DND-41 (cell line): Measurements from ENCODE around the gene SLIT1.

Experiments used
- ATAC-seq: fragments of 200-7000 bp; cut with Tn5 transposase; 3 replicates; pipeline ENCODE4 v1.9.1; 2021; ENCODE audit warnings: low read depth; ENCODE audit not compliant: insufficient read depth
- DNase-seq: peaks from one replicate; pipeline ENCODE4 v3.0.0-alpha.2; 2020
- H2AFZ ChIP-seq: 2 replicates; pipeline ENCODE4 v1.6.0; 2012; ENCODE audit warnings: low read depth, low read length
- H3K27ac ChIP-seq: 2 replicates; pipeline ENCODE4 v1.5.1; 2012; ENCODE audit warnings: low read length, inconsistent platforms
- H3K27me3 ChIP-seq: fragments of 200-600 bp; sonication (generic); 2 replicates; pipeline ENCODE4 v1.6.0; 2012; ENCODE audit warnings: low read length, mild to moderate bottlenecking, inconsistent platforms; ENCODE audit not compliant: insufficient read depth, poor library complexity
- H3K36me3 ChIP-seq: 2 replicates; pipeline ENCODE4 v1.5.1; 2012; ENCODE audit warnings: low read length, inconsistent platforms; ENCODE audit not compliant: insufficient read depth
- H3K4me1 ChIP-seq: 2 replicates; pipeline ENCODE4 v1.5.1; 2012; ENCODE audit warnings: mild to moderate bottlenecking, low read length; ENCODE audit not compliant: insufficient read depth
- H3K4me2 ChIP-seq: 2 replicates; pipeline ENCODE4 v1.6.0; 2012; ENCODE audit warnings: mild to moderate bottlenecking, moderate library complexity, low read length, inconsistent platforms; ENCODE audit not compliant: insufficient read depth
- H3K4me3 ChIP-seq, 2 experiments: fragments of 200-600 bp in 1 of 2; shearing (Covaris generic) in 1 of 2; 2 replicates each; pipeline ENCODE4 v1.5.1; 2012 to 2016; ENCODE audit warnings: inconsistent platforms in 2 of 2, low read length in 2 of 2, mild to moderate bottlenecking in 2 of 2, low read depth in 1 of 2, moderate library complexity in 1 of 2
- H3K79me2 ChIP-seq: 2 replicates; pipeline ENCODE4 v1.6.0; 2012; ENCODE audit warnings: low read length, inconsistent platforms; ENCODE audit not compliant: insufficient read depth
- H3K9ac ChIP-seq: 2 replicates; pipeline ENCODE4 v1.6.0; 2012; ENCODE audit warnings: low read depth, mild to moderate bottlenecking, inconsistent platforms, low read length, moderate library complexity
- H3K9me3 ChIP-seq: 2 replicates; pipeline ENCODE4 v1.5.1; 2012; ENCODE audit warnings: low read length, moderate library complexity, mild to moderate bottlenecking, inconsistent platforms; ENCODE audit not compliant: insufficient read depth, severe bottlenecking
- H4K20me1 ChIP-seq: 2 replicates; pipeline ENCODE4 v1.6.0; 2012; ENCODE audit warnings: low read length; ENCODE audit not compliant: insufficient read depth
- CTCF ChIP-seq: IDR thresholded peaks from 2 replicates; pipeline ENCODE4 v1.5.1; 2012; ENCODE audit warnings: borderline replicate concordance, low read length, moderate library complexity, mild to moderate bottlenecking; ENCODE audit not compliant: poor library complexity, severe bottlenecking; ENCODE audit errors: extremely low read depth
- EZH2 ChIP-seq: IDR thresholded peaks from 3 replicates; pipeline ENCODE4 v1.6.1; 2012; ENCODE audit warnings: borderline replicate concordance, low read depth, mild to moderate bottlenecking, moderate library complexity, low read length, inconsistent platforms; ENCODE audit not compliant: severe bottlenecking

The SLIT1 gene

GRCh38 chr10:96971324-96971723 lies 214.4 kb downstream of the SLIT1 start:
- Histone ChIP-seq H2AFZ (no peak overlapping the region), H4K20me1 (no peaks in the 10 kb centered on the region), H3K9me3 (no peaks in the 10 kb centered on the region), H3K27ac (no peak overlapping the region), H3K4me3 (no peak overlapping the region), H3K9ac (no peak overlapping the region), H3K36me3 (peaks cover 2% of the 10 kb centered on the region; the same call in 1 of the 2 replicates), H3K4me2 (no peak overlapping the region), H3K4me1 (no peaks in the 10 kb centered on the region), H3K79me2 (no peaks in the 10 kb centered on the region), H3K27me3 (no peaks in the 10 kb centered on the region)
- DNase-seq = no peak
- no peak for ATAC-seq
- TF ChIP-seq CTCF (no peak), EZH2 (no peak)

DNA sequence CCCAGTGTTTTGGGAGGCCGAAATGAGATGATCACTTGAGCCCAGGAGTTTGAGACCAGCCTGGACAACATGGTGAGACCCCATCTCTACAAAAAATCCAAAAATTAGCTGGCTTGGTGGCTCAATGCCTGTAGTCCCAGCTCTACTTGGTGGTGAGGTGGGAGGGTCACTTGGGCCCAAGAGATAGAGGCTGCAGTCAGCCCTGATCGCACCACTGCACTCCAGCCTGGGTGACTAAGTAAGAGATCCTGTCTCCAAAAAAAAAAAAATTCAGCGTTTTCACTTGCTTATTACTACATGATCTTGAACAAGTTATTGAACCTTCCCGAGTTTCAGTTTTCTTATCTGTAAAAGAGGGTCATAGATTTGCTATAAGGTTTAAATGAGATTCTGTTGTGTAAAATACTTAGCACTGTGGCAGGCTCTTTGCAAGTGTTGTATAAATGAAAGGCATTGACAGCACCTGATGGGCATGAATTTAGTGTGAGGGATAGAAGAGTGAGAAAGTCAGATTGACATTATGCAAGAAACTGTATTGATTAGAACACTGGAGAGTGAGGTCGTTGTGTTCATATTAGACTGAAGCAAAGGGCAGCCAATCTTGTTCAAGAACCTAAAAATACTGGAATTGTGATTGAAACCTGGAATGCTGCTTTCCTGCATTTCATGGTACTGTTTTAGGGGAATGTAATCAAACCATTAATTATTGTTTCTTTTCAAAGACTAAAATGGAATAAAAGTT lies 216.9 kb downstream of the SLIT1 start:
- no peak overlapping the region for H3K4me2 ChIP-seq
- no peak overlapping the region for H2AFZ ChIP-seq
- DNase-seq (no peak), ATAC-seq (no peak)
- 0 out of 2 replicates have a peak, but pooled peaks cover 3% of the 10 kb centered on the region for H3K36me3 ChIP-seq
- H3K79me2 ChIP-seq = no peaks in the 10 kb centered on the region
- H3K9ac ChIP-seq = no peak overlapping the region
- no peaks in the 10 kb centered on the region for H3K27me3 ChIP-seq
- H3K27ac ChIP-seq = no peak overlapping the region
- H3K4me3 ChIP-seq = no peak overlapping the region
- H3K4me1 ChIP-seq = no peaks in the 10 kb centered on the region
- H3K9me3 ChIP-seq = no peaks in the 10 kb centered on the region
- H4K20me1 ChIP-seq = no peaks in the 10 kb centered on the region
- TF ChIP-seq EZH2 (no peak), CTCF (no peak)

GRCh38 chr10:96967847-96968246 lies 217.9 kb downstream of the SLIT1 start:
- Histone ChIP-seq H3K4me1 (no peaks in the 10 kb centered on the region), H2AFZ (no peak overlapping the region), H4K20me1 (no peaks in the 10 kb centered on the region), H3K9me3 (no peaks in the 10 kb centered on the region), H3K27me3 (no peaks in the 10 kb centered on the region), H3K4me2 (no peak overlapping the region), H3K9ac (no peak overlapping the region), H3K4me3 (no peak overlapping the region), H3K27ac (no peak overlapping the region), H3K79me2 (no peaks in the 10 kb centered on the region), H3K36me3 (0 out of 2 replicates have a peak, but pooled peaks cover 3% of the 10 kb centered on the region)
- no peak for ATAC-seq
- no peak for TF ChIP-seq CTCF
- no peak for TF ChIP-seq EZH2
- no peak for DNase-seq

GRCh38 chr10:96964131-96964530 lies 221.6 kb downstream of the SLIT1 start:
- Histone ChIP-seq H4K20me1 (no peaks in the 10 kb centered on the region), H3K27me3 (no peaks in the 10 kb centered on the region), H2AFZ (no peak overlapping the region), H3K4me3 (no peak overlapping the region), H3K4me2 (no peak overlapping the region), H3K27ac (no peak overlapping the region), H3K36me3 (peaks cover 6% of the 10 kb centered on the region; the same call in 1 of the 2 replicates), H3K79me2 (no peaks in the 10 kb centered on the region), H3K9ac (no peak overlapping the region), H3K4me1 (no peaks in the 10 kb centered on the region), H3K9me3 (no peaks in the 10 kb centered on the region)
- ATAC-seq (no peak), DNase-seq (no peak)
- TF ChIP-seq CTCF (no peak), EZH2 (no peak)
